NCI-H526 (cell line): ENCODE results near the gene EPHB6.

Experiments
- DNase-seq, 2 experiments: peaks; one replicate each; lab custom pipeline; 2025; lab: John Stamatoyannopoulos, UW

Gene EPHB6

DNA sequence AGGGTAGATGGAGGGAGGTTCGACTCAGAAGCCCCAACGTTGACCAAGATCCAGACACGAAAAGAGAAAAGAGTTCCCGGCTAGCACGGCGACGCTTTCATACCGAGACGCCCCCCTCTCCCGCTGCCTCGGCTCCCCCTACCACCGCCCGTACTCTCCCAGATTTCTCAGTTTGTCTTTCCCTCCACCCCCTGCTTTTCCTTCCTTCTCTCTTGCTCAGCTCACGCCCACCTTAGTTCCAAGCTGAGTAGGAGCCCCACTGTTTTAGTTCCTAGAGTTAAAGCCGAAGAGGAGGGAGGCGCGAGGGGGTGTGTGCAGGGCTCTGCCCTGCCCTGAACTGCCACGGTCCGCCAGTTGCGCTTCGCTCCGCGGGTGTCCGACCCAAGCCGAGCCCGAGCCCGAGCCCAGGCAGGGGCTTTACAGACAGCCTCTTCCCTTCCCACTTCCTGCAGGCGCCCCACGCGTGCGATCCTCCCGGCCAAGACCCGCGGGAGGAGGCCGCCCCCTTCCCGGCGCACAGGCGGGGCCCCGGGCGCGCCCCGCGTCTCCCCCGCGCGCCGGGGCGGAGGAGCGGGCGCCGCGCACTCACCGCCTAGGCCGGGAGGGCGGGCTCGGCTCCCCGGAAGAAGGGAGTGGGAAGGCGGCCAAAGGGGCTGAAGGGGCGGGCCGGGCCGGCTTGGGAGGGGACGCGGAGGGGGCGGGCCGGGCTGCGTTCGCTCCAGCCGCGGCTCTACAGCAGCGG lies at the start of gene EPHB6:
TSS of gene EPHB6 (plus strand) at position 705 of the 742 bp plus-strand sequence. CDS start 8,152 bp downstream, outside the sequence.
- DNase-seq: peak in 1 of 2 experiments; percentile 72

DNA sequence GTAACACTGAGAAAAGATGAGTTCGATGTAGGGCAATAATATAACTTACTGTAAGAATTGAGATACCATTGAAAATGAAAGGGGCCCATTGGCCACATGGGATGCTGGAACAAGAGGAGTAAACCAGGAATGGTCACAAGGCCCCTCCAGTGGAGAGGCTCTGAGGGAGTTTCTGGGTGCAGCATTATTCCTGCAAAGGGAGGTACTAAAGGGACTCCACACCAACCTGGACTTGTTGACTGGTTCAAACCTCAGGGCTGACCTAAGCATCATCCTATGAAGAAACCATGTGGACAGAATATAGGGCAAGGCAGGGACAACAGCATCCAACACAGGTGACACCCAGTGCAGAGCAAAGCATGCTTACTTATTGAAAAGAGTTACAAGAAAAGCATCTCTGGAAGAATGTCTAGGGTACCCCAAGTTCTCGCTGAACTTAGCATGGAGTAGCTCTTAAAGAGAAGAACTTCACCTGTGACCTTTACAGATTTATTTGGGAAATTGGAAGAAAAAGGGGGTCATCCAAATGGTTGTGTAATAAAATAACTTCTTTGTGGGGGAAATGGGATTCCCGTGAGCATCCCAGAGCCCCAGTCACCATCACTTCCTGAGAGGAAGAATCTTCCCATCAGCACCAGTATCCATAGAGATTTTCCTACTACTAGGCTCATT lies 49.4 kb upstream of the EPHB6 start:
- no peak for DNase-seq

GRCh38 chr7:142806022-142806356 lies 48.9 kb upstream of the EPHB6 start:
- no peak for DNase-seq

- DNase-seq: no peak
These were observed 47.9 kb upstream of the EPHB6 start for GRCh38 chr7:142806957-142807356.

- DNase-seq: no peak
These were observed 46.9 kb upstream of the EPHB6 start for GRCh38 chr7:142807855-142808460.

GRCh38 chr7:142808461-142808801 lies 46.4 kb upstream of the EPHB6 start:
- DNase-seq: no peak

DNA sequence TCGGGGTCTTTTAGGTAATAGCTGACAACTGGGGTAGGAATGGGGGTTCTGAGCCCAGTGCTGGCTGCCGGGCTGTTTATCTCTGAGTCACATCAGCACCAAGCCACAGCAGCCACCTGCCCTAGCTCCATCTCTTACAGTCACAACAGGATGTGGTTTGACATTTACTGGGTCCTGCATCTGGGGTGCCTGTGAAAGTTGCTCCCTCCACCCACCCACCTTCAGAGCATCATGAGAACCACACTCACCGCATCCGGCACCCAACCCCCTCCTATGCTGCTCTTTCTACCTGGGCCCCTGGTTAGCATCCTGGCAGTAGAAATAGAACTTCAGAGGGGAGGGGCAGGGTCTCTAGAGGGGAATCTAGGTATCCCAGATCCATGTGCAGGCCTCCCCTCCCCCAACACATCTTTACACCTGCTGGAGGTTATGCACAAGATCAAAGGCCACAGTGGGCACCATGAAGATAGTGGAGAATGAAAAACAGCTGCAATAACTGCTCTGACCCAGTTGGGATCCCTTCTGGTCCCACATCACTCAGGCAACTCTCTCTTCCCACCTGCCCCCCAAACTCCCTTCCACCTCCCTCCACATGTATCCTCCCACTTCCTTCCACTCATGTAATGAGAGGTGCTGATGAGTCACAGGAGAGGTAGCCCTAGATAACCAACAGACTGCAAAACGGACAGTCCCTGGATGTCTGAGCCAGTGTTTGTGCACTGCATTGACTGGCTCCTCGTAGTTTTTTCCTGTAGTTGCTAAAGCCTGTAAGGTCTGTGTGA lies 45.9 kb upstream of the EPHB6 start:
- no peak for DNase-seq

DNA sequence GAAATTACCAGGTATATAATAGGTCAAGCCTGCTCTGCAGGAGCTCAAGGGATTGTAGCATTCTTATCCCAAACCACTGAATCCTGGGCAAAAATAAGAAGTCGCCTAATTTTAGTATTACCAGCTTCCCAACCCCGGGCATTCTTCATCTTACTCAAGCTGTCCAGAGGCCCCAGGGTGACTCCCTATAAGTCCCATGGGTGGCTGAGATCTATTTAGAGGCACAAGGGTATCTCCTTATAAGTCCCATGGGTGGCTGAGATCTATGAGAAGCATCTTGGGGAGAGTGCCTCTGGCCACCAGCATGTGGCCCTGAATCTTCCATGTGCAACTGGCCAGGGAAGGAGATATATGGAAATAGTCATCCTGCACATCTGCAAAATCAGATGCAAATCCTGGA lies 45.2 kb upstream of the EPHB6 start:
- DNase-seq: no peak

- DNase-seq: peak; percentile 60 to 62
These were observed 43.6 kb upstream of the EPHB6 start for GRCh38 chr7:142811154-142811737.

DNA sequence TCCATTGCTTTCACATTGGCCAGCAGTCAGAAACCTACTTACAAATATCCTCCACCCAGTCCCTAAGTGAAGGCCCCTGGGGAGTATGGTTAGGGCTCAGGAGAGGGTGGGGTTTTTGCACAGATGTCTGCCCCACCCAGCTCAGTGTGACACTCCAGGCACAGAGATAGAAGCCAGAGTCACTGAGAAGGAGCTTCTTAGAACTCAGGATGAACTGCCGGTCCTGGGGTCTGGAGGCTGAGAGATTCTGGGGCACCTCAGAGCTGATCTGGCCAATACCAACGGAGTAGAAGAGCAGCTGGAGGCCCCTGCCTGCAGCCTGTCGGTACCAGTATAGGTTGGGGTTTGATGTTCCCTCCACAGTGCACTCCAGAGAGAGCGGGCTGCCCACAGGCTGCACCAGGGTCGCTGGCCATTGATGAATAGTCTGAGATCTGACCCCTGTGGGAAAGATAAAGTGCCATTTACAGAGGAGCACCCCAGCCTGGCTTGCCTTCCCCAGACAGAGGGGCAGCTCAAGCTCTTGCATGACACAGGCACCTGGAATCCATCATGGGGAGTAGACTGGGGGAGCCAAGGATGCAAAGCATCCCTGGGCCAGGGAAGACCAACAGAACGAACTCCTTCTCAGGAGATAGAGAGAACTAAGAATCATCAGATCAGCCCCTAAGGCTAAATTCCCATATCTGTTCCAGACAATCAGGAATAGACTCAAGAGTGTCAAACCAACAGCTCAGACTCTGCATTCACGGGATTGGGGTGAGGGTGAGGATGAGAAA lies 42.2 kb upstream of the EPHB6 start:
- DNase-seq: no peak

- DNase-seq: peak; percentile 14 to 56
These were observed 41.6 kb upstream of the EPHB6 start for GRCh38 chr7:142813226-142813625.

- DNase-seq: no peak
These were observed 41.2 kb upstream of the EPHB6 start for GRCh38 chr7:142813699-142814098.

DNA sequence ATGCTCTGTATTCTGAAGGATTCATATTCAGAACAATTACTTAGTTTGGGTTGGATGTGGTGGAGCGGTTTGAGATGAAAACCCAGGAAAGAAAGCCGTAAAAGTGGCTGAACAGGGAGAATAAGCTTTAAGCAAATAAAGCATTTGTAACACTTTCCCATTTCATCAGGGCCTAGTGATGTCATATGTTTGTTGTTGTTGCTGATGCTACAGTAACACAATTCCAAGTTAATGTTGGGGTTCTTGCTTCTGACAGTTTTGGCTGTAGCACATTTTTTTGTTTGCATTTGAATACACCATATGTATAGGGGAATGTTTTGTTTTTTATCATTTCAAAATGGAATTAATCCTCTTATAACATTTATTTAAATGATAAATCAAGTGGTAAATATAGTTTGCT lies 40.4 kb upstream of the EPHB6 start:
- no peak for DNase-seq

DNA sequence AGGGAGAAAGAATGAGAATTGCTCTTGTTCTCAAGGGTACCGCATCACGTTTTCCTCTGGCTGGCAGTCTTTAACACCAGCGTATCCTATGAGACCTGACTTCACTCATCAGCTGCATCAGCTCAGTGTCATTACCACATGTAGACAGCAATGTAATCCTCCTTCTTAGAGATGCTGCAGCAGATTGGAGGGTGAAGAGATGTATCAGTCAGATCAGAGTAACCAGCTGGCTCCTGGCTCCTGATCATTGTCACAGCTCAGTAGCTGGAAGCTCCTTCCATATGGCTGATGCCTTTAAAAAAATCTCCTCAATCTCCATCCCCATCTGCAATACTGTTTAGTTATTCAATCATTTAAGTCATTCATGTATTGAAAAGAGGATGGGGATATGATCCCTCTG lies 39.7 kb upstream of the EPHB6 start:
- DNase-seq: no peak

- no peak for DNase-seq
These were observed 37.4 kb upstream of the EPHB6 start for GRCh38 chr7:142817506-142817905.

GRCh38 chr7:142819530-142819929 lies 35.3 kb upstream of the EPHB6 start:
- DNase-seq: no peak

GRCh38 chr7:142822714-142823113 lies 32.2 kb upstream of the EPHB6 start:
- DNase-seq: no peak

- DNase-seq: no peak
These were observed 26.9 kb upstream of the EPHB6 start for GRCh38 chr7:142827951-142828500.

GRCh38 chr7:142832417-142832816 lies 22.5 kb upstream of the EPHB6 start:
- no peak for DNase-seq

GRCh38 chr7:142833174-142834048 lies 21.5 kb upstream of the EPHB6 start:
- DNase-seq: no peak
